ENCODE measurements around the gene DBNL. TPM values are rescaled to one million over a fixed set of nuclear protein-coding genes. Genes with fewer than 3 reads are reported as not detected.
A peak's percentile ranks its signal among the peaks of the same experiment; 100 is the strongest.

The DBNL gene
- total and polyA plus RNA-seq, 2 of the 13 experiments (the other 11 are each of a cell fraction or from before 2014, with no cell fraction given), result 20.8 to 35.1 TPM

DNA sequence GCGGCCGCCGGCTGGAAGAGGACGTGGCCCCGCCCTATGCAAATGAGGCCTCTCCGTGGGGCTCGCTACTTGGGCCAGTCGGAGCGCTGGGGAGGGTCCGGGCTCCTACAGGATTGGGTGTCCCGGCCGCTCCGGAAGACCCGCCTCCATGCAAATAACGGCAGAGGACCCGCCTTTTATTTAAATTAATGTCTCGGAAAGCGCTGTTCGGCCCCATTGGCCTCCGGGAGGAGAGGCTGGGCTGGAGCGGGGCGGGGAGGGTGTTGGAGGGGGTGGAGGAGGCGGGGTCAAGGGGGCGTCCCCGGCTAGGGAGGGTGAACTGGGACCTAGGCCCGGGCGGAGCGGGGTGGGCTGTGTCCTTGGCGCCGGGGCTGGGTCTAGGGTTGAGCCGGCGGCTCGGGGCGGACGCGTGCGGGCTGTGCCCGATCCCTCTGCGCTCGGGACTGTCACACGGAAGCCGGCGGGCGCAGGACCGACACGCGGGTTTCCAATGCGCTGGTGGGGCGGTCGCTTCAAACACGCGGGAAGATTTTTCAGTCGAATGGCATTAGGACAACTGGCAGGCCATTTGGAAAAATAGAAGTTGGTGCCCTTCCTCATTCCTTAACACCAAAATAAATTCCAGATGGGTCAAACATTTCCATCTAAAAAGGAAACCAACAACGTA, 38.2 kb downstream of the DBNL start (continued):
- TF ChIP-seq ZNF562 (CRISPR knock-in tag; IDR thresholded peaks at IDR 0.05; ENCODE audit: borderline replicate concordance) (no peak), ZNF326 (CRISPR knock-in tag; IDR thresholded peaks at IDR 0.05; ENCODE audit: borderline replicate concordance) (no peak), ZNF550 (CRISPR knock-in tag; IDR thresholded peaks at IDR 0.05; ENCODE audit: borderline replicate concordance) (no peak), ZNF644 (CRISPR knock-in tag; IDR thresholded peaks at IDR 0.05; ENCODE audit: low read depth) (no peak), KAT7 (CRISPR knock-in tag; IDR thresholded peaks at IDR 0.05; ENCODE audit: borderline replicate concordance) (no peak), ZFP37 (CRISPR knock-in tag; IDR thresholded peaks at IDR 0.05; ENCODE audit: borderline replicate concordance) (0 out of 2 replicates have a peak, but pooled peaks have one; percentile 41), ZNF816 (CRISPR knock-in tag; IDR thresholded peaks at IDR 0.05; ENCODE audit: borderline replicate concordance) (no peak), ZNF44 (CRISPR knock-in tag; IDR thresholded peaks at IDR 0.05) (no peak), MAFF (IDR thresholded peaks at IDR 0.05; ENCODE audit: low read depth, low read length) (no peak), ELF4 (CRISPR knock-in tag; IDR thresholded peaks at IDR 0.05; ENCODE audit: borderline replicate concordance) (no peak), ERF (CRISPR knock-in tag; IDR thresholded peaks at IDR 0.05) (0 out of 2 replicates have a peak, but pooled peaks have one; percentile 6), RXRB (CRISPR knock-in tag; IDR thresholded peaks at IDR 0.05; ENCODE audit: borderline replicate concordance) (0 out of 2 replicates have a peak, but pooled peaks have one; percentile 16), HNRNPK (IDR thresholded peaks at IDR 0.05; ENCODE audit: low read depth, low read length, poor library complexity, severe bottlenecking) (peak; percentile 75), NFATC3 (CRISPR knock-in tag; IDR thresholded peaks at IDR 0.05) (no peak), RNF2 (conservative IDR thresholded peaks at IDR 0.05; ENCODE audit: low read depth) (no peak), ZNF776 (CRISPR knock-in tag; IDR thresholded peaks at IDR 0.05) (no peak), ZNF546 (CRISPR knock-in tag; conservative IDR thresholded peaks at IDR 0.05) (no peak), KAT8 (CRISPR knock-in tag; IDR thresholded peaks at IDR 0.05) (peak; percentile 25; the same call in 1 of the 2 replicates), ISL2 (CRISPR knock-in tag; IDR thresholded peaks at IDR 0.05) (0 out of 2 replicates have a peak, but pooled peaks have one; percentile 1), RCOR2 (CRISPR knock-in tag; IDR thresholded peaks at IDR 0.05) (no peak), TAF15 (IDR thresholded peaks at IDR 0.05; ENCODE audit: low read depth, low read length, poor library complexity, severe bottlenecking) (no peak), NR2F6 (IDR thresholded peaks at IDR 0.05) (no peak), NR2F6 (CRISPR knock-in tag; IDR thresholded peaks at IDR 0.05) (0 out of 2 replicates have a peak, but pooled peaks have one; percentile 9), ZFP36 (IDR thresholded peaks at IDR 0.05; ENCODE audit: borderline replicate concordance, low read depth, low read length, partially characterized antibody) (no peak), BCL6 (CRISPR knock-in tag; IDR thresholded peaks at IDR 0.05) (0 out of 2 replicates have a peak, but pooled peaks have one; percentile 16), RFX1 (IDR thresholded peaks at IDR 0.05) (no peak)
- TF ChIP-seq, protein P1, sequence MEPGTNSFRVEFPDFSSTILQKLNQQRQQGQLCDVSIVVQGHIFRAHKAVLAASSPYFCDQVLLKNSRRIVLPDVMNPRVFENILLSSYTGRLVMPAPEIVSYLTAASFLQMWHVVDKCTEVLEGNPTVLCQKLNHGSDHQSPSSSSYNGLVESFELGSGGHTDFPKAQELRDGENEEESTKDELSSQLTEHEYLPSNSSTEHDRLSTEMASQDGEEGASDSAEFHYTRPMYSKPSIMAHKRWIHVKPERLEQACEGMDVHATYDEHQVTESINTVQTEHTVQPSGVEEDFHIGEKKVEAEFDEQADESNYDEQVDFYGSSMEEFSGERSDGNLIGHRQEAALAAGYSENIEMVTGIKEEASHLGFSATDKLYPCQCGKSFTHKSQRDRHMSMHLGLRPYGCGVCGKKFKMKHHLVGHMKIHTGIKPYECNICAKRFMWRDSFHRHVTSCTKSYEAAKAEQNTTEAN (CRISPR knock-in tag; conservative IDR thresholded peaks at IDR 0.05), result 0 out of 2 replicates have a peak, but pooled peaks have one; percentile 21
- TF ChIP-seq, protein P2, sequence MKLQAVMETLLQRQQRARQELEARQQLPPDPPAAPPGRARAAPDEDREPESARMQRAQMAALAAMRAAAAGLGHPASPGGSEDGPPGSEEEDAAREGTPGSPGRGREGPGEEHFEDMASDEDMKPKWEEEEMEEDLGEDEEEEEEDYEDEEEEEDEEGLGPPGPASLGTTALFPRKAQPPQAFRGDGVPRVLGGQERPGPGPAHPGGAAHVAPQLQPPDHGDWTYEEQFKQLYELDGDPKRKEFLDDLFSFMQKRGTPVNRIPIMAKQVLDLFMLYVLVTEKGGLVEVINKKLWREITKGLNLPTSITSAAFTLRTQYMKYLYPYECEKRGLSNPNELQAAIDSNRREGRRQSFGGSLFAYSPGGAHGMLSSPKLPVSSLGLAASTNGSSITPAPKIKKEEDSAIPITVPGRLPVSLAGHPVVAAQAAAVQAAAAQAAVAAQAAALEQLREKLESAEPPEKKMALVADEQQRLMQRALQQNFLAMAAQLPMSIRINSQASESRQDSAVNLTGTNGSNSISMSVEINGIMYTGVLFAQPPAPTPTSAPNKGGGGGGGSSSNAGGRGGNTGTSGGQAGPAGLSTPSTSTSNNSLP (IDR thresholded peaks at IDR 0.05; ENCODE audit: low read depth, low read length), result no peak
- TF ChIP-seq, protein P3, sequence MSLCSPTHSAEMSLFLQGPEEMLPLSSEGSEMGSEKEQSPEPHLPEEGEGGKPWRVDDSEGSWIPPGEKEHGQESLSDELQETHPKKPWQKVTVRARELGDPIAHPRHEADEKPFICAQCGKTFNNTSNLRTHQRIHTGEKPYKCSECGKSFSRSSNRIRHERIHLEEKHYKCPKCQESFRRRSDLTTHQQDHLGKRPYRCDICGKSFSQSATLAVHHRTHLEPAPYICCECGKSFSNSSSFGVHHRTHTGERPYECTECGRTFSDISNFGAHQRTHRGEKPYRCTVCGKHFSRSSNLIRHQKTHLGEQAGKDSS (CRISPR knock-in tag; IDR thresholded peaks at IDR 0.05; ENCODE audit: borderline replicate concordance, low read depth), result no peak
